Colonic mucosa (tissue), 4 donors: Measurements from ENCODE around the gene LEO1. TPM values are rescaled to one million over a fixed set of nuclear protein-coding genes. Genes with fewer than 3 reads are reported as not detected.
A peak's percentile ranks its signal among the peaks of the same experiment; 100 is the strongest.

Source experiments
- DNase-seq: peaks from one replicate; pipeline ENCODE4 v3.0.0-alpha.2; 2020
- H3K27ac ChIP-seq: fragments of 200-600 bp; one replicate; pipeline ENCODE4 v1.8.0; 2021
- H3K27me3 ChIP-seq: fragments of 200-600 bp; one replicate; pipeline ENCODE4 v1.8.0; 2021
- H3K36me3 ChIP-seq: fragments of 200-600 bp; one replicate; pipeline ENCODE4 v1.8.0; 2021
- H3K4me1 ChIP-seq: fragments of 200-600 bp; one replicate; pipeline ENCODE4 v1.8.0; 2021; ENCODE audit warnings: mild to moderate bottlenecking
- H3K4me3 ChIP-seq: fragments of 200-600 bp; one replicate; pipeline ENCODE4 v1.8.0; 2021
- H3K9ac ChIP-seq, 2 donors: one replicate each; pipeline ENCODE4 v1.7.0; 2013; ENCODE audit warnings: control low read depth in 2 of 2, low read depth in 2 of 2, low read length in 2 of 2
- H3K9me3 ChIP-seq: fragments of 200-600 bp; one replicate; pipeline ENCODE4 v1.8.0; 2021
- intact Hi-C: fragments of 100-400 bp; cut with DNase I; formaldehyde crosslinking; loops from one replicate; pipeline ENCODE4 v1.14.1; 2022
- total RNA-seq, 2 donors: library from RNA; stranded (reverse); fragmentation: NEBNext Ultra II Directional in 1 of 2; extraction: Animal tissue kit (Norgen Biotek cat#: 25700) in 1 of 2; gene quantifications; one replicate each; pipeline ENCODE4 v1.2.1, GENCODE V29; 2021
- TF ChIP-seq, protein P1 (sequence below): fragments of 200-600 bp; IDR thresholded peaks from one replicate; pipeline ENCODE4 v1.8.0; 2022; ENCODE audit warnings: antibody characterized with exemption, mild to moderate bottlenecking
- donor health status: healthy.
- donor health status: DM: no; HTN: no; CAD: no.
- donor health status: DM: no; HTN: no; CAD: no.

Gene LEO1
- total RNA-seq, result 10 to 100 TPM; 23.6 to 29.3 TPM

GRCh38 chr15:51971375-51972133 is at the start of gene LEO1:
Gene LEO1, minus strand, starts transcription at chr15:51971778. Its CDS starts 33 bp downstream, at chr15:51971745.
- H3K9me3 ChIP-seq, result no peaks in the 10 kb centered on the region
- H3K27ac ChIP-seq, result peak within 1 kb of the TSS; percentile 65
- no peaks in the 10 kb centered on the region for H3K4me1 ChIP-seq
- H3K27me3 ChIP-seq, result no peaks in the 10 kb centered on the region
- no peaks in the 10 kb centered on the region for H3K36me3 ChIP-seq
- H3K4me3 ChIP-seq, result peak within 1 kb of the TSS; percentile 83
- intact Hi-C loops, result no loop called here
- DNase-seq, result peak; percentile 94
- H3K9ac ChIP-seq, result peak within 1 kb of the TSS; percentile 82 to 93
- TF ChIP-seq, protein P1, sequence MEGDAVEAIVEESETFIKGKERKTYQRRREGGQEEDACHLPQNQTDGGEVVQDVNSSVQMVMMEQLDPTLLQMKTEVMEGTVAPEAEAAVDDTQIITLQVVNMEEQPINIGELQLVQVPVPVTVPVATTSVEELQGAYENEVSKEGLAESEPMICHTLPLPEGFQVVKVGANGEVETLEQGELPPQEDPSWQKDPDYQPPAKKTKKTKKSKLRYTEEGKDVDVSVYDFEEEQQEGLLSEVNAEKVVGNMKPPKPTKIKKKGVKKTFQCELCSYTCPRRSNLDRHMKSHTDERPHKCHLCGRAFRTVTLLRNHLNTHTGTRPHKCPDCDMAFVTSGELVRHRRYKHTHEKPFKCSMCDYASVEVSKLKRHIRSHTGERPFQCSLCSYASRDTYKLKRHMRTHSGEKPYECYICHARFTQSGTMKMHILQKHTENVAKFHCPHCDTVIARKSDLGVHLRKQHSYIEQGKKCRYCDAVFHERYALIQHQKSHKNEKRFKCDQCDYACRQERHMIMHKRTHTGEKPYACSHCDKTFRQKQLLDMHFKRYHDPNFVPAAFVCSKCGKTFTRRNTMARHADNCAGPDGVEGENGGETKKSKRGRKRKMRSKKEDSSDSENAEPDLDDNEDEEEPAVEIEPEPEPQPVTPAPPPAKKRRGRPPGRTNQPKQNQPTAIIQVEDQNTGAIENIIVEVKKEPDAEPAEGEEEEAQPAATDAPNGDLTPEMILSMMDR, result no peak

DNA sequence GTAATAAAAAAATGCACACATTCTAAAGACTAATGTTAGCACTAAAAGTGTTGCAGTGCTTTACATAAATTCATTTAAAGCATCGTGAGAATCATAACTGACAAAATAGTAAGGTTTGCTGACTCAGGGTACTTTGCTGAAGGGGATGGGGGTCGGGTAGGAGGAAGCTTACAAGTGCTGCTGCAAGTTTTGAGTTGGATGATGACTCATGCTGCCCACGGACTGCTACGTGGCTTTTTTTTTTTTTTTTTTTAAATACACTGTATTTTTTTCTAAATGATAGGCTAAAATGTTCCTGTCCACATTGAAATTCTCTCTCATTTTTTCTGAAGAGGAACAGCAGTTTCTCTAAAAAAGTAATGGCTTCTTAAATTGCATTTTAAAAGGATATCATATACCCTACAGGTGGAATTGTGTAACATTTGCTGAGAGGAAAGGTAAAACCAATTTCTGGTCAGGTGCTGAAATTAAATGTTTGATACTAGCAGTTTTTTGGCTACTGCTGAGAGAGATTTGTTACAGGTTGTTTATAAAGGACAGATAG is 49.6 kb upstream of the LEO1 start:
- H3K4me1 ChIP-seq, result peaks cover 6% of the 10 kb centered on the region
- TF ChIP-seq, protein P1, result no peak
- peak; percentile 47 for DNase-seq
- peak overlapping the region; percentile 63 for H3K4me3 ChIP-seq
- peak overlapping the region; percentile 84 for H3K27ac ChIP-seq
- no peaks in the 10 kb centered on the region for H3K36me3 ChIP-seq
- H3K9ac ChIP-seq, result peak overlapping the region in 1 of 2 donors; percentile 99
- intact Hi-C loops, result no loop called here
- no peaks in the 10 kb centered on the region for H3K9me3 ChIP-seq
- H3K27me3 ChIP-seq, result no peaks in the 10 kb centered on the region

DNA sequence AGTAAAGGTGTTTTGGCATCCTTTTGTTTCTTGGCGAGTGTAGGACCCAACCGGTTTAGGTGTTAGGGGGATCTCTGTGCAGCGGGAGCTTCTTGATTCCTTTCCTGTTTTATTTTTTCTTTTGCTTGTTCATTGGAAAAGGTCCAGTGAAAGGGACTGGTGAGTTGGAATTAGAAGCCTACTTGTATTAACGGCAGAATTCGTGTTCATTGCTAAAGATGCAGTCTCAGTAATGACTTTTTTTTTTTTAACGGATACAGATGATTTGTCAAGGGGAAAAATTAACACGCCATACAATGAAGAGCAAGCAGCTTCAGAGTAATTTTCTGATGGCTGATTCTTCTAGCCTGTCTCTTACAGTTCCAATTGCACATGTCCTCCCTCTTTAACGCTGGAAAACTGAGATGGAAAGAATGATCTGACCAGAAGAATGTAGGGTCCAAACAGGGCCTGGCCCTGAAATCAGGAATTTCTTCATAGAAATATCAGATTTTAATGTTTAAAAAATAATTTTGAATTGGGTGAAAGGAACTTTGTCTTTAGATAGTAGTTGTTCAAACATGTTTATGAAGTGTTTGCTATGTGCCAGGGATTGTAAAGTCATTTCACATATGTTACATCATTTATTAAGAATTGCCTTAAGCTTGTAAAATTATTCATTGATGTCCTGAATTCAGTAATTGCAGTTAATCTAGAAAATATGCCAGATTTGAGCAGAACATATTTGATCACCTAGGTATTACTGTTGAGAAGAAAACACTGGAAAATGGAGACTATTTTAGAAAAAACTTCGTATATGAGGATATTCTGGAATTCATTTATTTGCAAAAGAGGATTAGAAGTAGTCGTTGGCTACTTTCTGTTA is 48.9 kb upstream of the LEO1 start:
- no peaks in the 10 kb centered on the region for H3K27me3 ChIP-seq
- H3K4me1 ChIP-seq, result peaks cover 6% of the 10 kb centered on the region
- peak overlapping the region; percentile 84 for H3K27ac ChIP-seq
- no peaks in the 10 kb centered on the region for H3K9me3 ChIP-seq
- intact Hi-C loops, result no loop called here
- peak overlapping the region; percentile 63 to 99 for H3K9ac ChIP-seq
- TF ChIP-seq, protein P1, result no peak
- DNase-seq, result no peak
- H3K4me3 ChIP-seq, result peak overlapping the region; percentile 63
- H3K36me3 ChIP-seq, result no peaks in the 10 kb centered on the region

DNA sequence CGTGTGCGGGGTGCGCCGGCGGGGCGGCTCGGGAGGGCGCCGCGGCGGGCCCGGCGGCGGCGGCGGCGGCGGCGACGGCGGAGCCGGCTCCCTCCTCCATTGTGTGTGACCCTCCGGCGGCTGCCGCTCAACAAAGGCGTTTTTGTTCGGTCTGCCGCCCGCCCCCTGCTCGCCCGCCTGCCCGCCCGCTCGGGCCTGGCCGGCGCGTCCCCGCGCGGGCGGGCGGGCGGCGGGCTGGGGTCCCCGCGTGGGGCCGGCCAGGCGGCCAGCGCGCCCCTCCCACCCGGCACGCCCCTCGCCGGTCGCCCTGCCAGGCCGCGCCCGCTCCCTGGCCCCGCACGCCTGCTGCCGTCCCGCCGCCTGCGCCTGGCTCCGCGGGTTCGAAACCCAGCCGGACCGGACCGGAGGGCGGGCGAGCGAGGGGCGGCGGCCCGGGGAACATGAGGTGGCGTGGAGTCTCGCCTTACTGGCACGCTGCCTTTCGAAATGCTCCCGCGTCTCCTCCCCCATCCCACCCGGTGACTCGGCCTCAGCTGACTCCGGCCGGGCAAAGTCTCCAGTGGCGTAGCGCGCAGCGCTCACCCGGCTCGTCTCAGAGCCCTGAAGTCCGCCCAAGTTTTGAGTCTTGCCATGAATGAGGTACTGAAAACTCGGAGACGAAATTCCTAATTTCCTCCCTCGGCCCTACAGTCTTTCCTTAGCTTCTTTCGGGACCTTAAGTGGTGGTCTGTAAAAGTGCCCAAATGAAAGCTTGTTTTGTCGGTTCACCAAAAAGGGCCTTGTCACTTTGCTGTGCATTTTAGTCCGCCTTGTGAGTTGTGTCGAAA is 48.0 kb upstream of the LEO1 start:
- DNase-seq, result peak; percentile 88
- Histone ChIP-seq H3K9ac (peak overlapping the region; percentile 63 to 99), H3K27ac (peak overlapping the region; percentile 84), H3K9me3 (no peaks in the 10 kb centered on the region), H3K36me3 (no peaks in the 10 kb centered on the region), H3K4me3 (peak overlapping the region; percentile 63), H3K4me1 (peaks cover 6% of the 10 kb centered on the region), H3K27me3 (no peaks in the 10 kb centered on the region)
- TF ChIP-seq, protein P1, result no peak
- intact Hi-C loops, result no loop called here
